NCI-H187 treated with DMSO at 0.1 percent for 48 hours (cell line): ENCODE data around the gene GNS.
"Not testable (repeated sequence)": the region's sequence is repeated elsewhere in the genome, so short reads cannot be mapped to it uniquely, and the experiment has no call there.

Experiments
- DNase-seq: peaks from one replicate; lab custom pipeline; 2025; lab: John Stamatoyannopoulos, UW

The GNS gene

DNA sequence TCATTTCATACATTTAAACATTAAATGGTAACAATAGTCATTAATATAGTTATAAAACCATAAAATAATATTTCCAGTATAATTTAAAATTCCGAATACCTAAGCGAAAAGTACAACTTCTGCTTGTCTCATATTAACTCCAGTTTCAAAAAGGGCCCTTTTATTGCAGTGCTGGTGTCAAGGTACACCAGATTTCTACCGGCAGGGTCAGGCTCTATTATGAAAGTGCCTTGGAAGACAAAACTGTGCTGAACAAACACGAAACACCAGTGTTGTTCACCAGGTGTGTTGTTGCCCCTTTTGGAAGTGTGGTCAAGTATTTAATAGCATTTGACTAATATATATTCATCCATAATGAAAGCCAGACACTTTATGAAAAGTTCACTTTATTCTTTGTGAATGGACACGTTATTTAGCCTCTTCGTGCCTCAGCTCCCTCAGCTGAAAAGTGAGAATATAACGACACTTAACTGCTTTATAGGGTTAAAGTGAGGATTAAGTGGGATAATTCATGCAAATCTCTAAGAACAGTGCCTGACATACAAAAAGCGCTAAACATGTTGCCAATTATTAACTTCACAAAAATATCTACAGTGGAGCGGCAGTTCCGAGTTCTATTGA, 20.3 kb upstream of the GNS start:
- DNase-seq = no peak

DNA sequence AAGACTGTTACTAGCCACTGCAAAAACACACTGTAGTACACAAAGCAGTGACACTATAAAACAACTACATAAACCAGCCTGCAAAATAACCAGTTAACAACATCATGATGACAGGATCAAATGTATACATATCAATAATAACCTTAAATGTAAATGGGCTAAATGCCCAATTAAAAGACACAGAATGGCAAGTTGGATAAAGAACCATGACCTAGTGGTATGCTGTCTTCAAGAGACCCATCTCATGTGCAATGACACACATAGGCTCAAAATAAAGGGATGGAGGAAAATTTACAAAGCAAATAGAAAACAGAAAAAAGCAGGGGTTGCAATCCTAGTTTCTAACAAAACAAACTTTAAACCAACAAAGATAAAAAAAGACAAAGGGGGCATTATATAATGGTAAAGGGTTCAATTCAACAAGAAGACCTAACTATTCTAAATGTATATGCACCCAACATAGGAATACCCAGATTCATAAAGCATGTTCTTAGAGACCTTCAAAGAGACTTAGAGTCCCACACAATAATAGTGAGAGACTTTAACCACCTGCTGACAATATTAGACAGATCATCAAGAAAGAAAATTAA, 16.0 kb upstream of the GNS start:
- not testable (repeated sequence) for DNase-seq

DNA sequence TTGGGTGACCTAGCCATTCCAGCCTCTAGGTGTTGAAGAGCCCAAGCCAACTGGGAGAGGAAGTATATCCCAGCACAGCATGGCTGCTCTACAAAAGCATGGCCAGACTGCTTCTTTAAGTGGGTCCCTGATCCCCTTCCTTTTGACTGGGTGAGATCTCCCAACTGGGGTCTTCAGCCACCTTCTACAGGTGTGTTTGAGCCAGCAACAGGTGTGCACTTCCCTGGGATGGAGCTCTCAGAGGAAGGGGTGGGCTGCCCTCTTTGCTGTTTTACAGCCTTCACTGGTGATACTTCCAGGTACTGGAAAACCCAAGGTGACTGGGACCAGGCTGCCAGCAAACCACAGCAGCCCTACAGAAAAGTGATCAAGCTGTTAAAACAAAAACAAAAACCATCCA, 14.2 kb upstream of the GNS start:
- DNase-seq = no peak

DNA sequence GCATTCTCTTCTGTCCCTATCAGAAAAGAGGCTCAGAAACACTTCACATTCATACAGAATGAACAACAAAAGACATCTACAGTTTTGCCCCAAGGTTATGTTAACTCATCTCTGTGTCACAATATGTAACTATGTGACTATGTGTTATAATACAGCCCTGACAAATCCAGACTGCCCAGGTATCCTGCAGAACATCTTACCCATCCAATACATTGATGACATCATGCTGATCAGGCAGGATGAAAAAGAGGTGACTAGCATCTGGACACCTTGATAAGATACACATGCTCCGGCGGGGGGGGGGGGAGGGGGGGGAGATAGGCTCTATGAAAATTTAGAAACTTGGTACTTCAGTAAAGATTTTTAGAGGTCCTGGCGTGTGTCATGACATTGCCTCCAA, 8.3 kb upstream of the GNS start:
- DNase-seq = no peak

- no peak for DNase-seq
These were observed 1.8 kb upstream of the GNS start for GRCh38 chr12:64760808-64761573.

- no peak for DNase-seq
These were observed 1.4 kb downstream of the GNS start for GRCh38 chr12:64757771-64758170.

DNA sequence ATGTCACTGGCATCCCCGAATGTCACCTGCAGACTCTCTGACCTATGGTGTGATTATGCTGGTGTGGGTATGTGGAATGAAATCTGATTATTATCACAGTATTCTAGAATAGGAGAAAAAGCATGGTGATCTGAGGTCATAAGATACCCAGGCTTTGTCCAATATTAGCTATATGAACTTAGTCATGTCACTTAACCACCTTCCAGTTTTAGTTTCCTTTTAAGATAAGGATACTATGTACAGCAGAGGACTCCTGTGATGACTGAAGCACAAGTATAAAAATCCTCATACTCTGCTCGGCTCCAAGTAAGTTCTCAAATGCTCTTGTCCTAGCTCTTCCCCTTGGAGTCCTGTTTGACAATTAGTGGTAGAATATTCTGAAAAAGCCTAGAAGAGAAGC, 2.8 kb downstream of the GNS start:
- no peak for DNase-seq

GRCh38 chr12:64753427-64753826, 5.8 kb downstream of the GNS start:
- no peak for DNase-seq

GRCh38 chr12:64752833-64753238, 6.4 kb downstream of the GNS start:
- no peak for DNase-seq

- no peak for DNase-seq
These were observed 7.2 kb downstream of the GNS start for GRCh38 chr12:64752032-64752431.

DNA sequence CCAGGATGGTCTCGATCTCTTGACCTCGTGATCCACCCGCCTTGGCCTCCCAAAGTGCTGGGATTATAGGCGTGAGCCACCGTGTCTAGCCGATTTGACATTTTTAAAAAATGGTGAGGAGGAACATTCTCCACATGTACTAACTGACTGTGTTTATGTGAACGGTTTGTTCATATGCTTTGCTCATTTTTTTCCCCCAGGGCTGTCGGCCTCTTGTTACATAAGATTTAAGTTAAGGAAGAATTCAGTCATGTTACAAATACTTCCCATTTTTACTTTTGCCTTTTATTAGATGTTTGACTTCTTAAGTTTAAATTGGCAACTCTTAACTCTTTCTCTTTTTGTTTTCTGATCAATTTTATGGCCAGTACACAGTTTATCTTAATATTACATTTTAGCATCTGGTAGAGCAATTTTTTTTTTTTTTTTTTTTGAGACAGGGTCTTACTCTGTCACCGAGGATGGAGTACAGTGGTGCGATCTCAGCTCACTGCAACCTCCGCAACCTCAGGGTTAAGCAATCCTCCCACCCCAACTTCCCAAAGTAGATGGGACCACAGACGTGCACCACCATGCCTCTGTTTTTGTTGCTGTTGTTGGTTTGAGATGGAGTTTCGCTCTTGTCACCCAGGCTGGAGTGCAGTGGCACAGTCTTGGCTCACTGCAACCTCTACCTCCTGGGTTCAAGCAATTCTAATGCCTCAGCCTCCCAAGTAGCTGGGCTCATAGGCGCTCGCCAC, 9.6 kb downstream of the GNS start:
- no peak for DNase-seq

GRCh38 chr12:64747695-64748094, 11.5 kb downstream of the GNS start:
- no peak for DNase-seq

- no peak for DNase-seq
These were observed 12.5 kb downstream of the GNS start for GRCh38 chr12:64746663-64747062.

DNA sequence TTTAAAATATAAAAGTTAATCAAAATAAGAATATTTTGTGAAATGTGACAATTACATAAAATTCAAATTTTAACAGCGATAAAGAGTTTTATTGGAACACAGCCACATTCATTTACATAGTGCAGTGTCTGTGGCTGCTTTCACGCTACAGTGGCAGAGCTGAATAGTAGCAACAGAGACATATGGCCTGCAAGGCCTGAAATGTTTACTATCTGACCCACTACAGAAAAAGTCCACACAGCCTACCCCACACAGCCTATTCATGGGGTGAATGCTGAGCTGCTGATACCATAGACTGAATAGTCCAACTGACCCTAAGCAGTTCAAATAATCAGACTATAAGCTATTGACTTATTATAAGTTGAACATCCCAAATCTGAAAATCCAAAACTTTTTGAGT, 13.2 kb downstream of the GNS start:
- no peak for DNase-seq

- DNase-seq = no peak
These were observed 13.9 kb downstream of the GNS start for GRCh38 chr12:64745259-64745807.

GRCh38 chr12:64744422-64745258, 14.6 kb downstream of the GNS start:
- DNase-seq = no peak

GRCh38 chr12:64743206-64743605, 16.0 kb downstream of the GNS start:
- DNase-seq = no peak

DNA sequence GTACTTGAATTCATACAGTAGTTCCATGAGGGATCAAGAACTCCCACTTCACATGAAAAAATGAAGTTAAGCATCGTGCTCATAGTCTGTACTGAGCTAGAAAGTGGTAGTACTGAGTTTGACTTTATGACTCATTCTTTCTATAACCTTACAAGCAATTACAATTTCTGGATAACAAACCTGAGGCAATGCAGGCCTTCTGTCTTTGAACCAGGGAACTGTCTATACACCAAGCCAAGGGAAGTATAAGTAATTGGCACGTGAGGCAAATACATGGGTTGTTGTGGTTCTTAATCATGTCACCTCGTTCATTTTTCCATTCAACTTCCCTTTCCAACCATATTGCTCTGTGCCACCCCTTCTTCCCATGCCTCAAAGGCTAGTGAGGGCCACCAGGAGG, 16.8 kb downstream of the GNS start:
- no peak for DNase-seq

DNA sequence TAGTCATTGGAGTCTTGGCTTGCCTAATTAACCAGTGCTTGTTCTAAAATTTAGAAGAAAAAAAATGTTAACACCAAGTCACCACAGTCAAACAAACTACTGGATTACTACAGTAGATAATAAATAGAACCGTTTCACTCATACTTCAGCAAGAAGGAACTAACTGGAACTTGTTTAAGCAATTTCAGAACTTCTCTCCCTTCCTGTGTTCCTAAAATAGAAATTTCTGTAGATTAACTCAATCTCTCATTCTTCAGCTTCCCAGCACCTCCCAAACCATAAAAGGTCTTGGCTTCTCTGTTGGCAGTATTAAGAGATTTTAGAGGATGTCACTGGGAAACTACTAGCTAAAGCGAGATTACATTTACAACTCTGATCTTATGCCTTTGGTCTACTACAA, 18.6 kb downstream of the GNS start:
- DNase-seq = no peak

DNA sequence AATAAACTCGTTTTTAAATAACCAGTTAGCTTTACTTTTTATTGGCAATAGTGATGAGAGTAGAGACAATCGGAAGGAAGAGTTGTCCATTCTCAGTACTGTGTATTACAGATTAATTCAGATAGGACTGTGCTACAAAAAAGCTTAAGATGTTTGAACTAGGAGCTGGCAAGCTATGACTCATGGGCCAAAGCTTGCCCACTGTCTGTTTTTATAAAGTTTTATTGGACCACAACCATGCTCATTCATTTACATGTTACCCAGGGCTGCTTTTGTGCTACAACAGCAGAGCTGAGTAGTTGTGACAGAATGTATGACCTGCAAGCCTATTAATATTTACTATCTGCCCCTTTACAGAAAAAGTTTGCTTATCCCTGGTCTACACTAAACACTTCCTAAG, 19.4 kb downstream of the GNS start:
- DNase-seq = no peak

- DNase-seq = no peak
These were observed 21.7 kb downstream of the GNS start for GRCh38 chr12:64737539-64737938.

DNA sequence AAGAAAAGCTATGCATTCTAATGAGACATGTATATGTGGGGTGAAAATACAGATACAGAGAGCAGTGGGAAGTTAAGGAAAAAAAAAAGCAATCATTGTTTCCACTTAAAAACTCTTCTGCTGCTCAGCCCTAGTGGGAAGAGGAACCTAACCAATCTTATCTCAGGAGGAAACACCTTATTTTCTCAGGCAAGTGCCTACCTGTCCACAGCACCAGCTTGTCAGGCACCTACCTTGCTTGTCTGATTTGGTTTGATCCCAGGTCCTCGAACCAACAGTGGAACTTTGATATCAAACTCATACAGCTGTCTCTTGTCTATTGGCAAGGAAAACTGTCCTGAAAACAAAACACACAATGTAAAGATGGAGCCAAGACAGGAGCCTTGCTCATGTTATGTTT, 22.4 kb downstream of the GNS start:
- DNase-seq = no peak
